Embryonic facial prominence (tissue), 1 donor: Measurements from ENCODE around the gene PREP.
A peak's percentile ranks its signal among the peaks of the same experiment; 100 is the strongest.
"Not testable (repeated sequence)": the region's sequence is repeated elsewhere in the genome, so short reads cannot be mapped to it uniquely, and the experiment has no call there.

Source experiments
- DNase-seq: peaks from one replicate; pipeline ENCODE4 v3.0.0-alpha.2; 2016; ENCODE audit errors: extremely low spot score

Gene PREP

DNA sequence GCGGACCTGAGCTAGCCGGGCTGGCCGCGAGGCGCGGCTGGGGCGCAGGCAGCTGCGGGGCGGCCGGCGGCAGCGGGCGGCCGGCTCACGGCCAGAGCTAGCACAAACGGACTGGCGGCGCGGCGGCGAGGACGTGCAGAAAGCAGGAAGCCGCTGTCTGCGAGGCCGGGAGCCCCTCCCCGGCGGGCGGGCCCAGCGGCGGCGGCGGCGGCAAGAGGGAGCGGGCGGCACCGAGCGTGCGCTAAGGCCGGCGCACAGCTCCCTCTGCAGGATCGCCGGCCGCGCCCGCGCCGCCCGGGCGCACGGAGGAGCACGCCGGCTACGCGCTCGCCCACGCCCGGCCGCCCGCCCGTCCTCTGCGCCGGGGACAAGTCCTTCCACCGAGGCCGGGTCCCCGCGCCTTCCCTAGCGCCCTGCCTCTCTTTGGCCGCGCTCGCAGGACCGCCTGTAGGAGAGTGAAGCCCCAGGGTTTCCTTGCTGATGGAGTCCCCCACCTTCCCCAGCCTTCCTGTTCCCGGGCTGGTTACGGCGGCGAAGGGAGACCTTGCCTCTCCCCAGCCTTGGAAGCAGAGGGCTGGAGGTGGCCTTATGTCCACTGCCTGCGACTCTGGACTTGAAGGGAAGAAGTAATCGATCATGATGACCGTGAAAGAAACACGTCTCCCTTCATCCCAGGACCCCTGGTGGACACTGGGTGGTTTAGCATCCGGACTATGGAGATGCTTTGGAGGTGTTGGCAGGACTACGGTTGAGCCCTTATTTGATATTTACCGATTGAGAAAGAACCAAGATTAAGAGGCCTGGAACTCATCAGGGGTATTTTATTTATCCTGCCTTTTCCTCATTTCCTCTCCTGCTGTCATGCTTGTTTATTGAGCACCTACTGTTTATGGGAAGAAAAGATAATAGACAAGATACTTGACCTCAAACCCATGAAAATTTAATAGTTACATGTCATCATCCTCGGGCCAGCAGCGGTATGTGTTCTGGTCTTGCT lies at the start of gene PREP:
Gene PREP, minus strand, starts transcription at position 144 of the 997 bp plus-strand sequence. CDS start 191 bp downstream, outside the sequence.
- DNase-seq: peak; percentile 68

- no peak for DNase-seq
Measured at GRCh38 chr6:105452376-105452775, 49.5 kb upstream of the PREP start.

GRCh38 chr6:105449756-105450390 lies 47.0 kb upstream of the PREP start:
- no peak for DNase-seq

- no peak for DNase-seq
Measured at GRCh38 chr6:105445481-105445880, 42.6 kb upstream of the PREP start.

DNA sequence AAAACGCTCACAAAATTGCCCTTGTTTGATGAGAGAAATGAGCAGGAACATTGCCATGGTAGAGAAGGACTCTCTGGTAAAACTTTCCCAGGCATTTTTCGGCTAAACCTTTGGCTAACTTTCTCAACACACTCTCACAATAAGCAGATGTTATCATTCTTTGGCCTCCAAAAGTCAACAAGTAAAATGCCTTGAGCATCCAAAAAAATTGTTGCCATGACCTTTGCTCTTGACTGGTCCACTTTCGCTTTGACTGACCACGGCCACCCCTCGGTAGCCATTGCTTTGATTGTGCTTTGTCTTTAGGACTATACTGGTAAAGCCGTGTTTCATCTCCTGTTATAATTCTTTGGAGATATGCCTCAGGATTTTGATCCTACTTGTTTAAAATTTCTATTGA lies 41.1 kb upstream of the PREP start:
- DNase-seq: no peak

DNA sequence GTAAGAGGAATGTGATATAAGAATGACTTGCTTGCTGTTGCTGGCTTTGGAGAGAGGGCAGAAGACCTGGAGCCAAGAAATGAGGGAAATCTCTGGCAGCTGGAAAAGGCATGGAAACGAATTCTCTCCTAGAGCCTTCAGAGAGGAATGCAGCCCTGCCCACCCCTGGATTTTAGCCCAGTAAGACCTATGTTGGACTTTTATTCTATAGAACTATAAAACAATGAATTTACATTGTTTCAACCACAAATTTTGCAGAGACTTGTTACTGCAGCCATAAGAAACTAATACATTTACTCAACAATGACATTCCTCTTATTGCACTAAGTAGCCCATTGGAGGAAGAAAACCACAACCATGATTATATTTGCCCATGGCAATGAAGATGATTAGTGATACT lies 39.5 kb upstream of the PREP start:
- no peak for DNase-seq

DNA sequence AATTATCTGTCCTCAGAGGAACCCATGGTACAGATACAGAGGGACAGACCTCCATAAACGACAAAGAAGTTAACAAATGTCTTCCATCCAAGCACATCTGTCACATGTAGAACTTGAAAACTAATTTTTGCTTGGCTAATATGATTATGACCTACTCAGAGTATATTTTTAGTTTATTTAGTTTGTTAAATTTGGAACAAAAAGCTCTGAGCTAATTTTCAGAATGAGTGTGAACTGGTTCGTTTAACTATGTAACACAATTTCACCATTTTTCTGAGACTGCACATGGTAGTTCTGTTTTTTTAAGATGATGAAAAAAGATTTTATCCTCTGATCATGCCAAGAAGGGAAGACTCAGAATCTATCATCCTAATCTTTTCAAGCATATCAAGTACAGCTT lies 34.4 kb upstream of the PREP start:
- DNase-seq: no peak

DNA sequence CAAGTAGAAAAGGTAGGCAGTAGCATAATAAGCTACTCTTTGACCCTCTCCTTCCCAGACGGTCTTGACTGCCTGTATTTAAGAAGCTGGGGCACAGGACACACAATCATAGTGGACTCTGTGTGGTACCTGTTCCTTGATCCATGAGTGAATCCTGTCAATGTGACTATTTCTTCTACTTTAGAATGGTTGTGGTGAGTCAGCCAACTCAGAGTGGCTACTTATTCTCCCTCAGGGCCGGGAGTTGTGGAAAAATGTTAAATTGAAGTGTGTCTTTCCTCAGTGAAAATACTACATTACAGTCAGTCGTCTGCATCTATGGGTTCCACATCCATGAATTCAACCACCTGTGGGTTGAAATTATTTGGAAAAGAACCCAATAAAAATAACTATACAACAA lies 30.8 kb upstream of the PREP start:
- DNase-seq: no peak

DNA sequence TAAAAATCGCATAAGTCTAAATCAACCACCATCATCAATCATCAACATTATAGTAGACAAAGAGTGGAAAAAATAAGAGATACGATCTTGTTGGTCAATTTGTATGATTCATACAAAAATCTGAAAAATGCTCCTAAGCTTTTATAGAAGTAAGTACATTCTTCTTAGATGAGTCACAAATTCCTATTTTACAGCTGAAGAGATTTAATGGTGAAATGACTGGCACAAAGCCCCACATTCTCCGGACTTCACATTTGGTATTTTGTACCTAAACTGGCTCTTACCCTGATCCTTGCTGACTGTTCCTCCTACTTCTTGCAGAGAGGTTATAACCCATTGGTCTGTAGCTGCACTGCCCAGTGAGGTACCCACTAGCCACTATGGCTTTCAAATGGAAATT lies 29.9 kb upstream of the PREP start:
- DNase-seq: no peak

- DNase-seq: no peak
Measured at GRCh38 chr6:105431226-105431625, 28.3 kb upstream of the PREP start.

DNA sequence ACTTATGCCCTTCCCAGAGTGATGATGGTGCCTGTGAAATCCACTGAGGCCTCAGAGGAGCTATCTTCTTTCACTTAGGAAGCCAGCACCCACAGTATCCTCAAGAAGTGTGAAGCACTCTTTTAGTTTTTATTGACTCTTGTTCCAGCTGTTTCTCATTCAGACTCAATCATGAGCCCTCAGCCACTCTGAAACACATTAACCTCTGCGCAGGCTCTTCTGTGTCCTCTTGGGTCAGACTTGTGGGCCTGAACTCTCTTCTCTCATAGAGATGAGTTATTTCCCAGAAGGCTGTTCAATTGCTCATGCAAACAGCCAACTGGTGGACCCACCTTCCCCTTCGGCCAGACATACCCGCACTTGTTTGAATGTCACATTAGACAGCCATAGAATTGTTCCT lies 27.8 kb upstream of the PREP start:
- no peak for DNase-seq

- no peak for DNase-seq
Measured at GRCh38 chr6:105429676-105430075, 26.8 kb upstream of the PREP start.

DNA sequence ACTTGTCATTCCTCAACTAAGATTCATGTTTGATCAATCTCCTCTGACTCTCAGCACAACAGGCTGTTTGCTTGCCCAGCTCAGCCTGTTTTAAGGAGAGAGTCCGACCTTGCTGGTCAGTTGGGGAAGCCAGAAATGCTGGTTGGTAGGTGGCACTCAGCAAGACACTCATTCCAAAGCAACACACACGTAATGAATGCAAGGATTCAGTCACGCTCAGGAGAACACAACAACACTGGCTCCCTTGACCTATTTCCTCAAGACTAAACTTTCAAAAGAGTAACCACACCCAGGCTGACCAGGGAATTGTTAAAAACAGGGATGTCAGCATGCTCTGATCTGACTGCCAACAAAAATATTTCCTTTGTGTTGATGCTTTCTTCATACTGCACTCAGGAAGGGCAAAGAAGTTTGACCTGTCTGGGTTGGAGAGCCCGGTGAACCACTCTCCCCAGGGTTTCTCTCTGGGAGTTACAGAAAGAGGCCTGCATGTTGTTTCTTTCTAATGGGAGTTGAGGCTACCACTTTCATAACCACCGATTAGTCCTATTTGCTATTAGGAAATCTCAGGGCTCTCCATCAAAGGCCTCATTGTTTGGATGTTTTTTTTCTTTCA lies 25.6 kb upstream of the PREP start:
- DNase-seq: no peak

DNA sequence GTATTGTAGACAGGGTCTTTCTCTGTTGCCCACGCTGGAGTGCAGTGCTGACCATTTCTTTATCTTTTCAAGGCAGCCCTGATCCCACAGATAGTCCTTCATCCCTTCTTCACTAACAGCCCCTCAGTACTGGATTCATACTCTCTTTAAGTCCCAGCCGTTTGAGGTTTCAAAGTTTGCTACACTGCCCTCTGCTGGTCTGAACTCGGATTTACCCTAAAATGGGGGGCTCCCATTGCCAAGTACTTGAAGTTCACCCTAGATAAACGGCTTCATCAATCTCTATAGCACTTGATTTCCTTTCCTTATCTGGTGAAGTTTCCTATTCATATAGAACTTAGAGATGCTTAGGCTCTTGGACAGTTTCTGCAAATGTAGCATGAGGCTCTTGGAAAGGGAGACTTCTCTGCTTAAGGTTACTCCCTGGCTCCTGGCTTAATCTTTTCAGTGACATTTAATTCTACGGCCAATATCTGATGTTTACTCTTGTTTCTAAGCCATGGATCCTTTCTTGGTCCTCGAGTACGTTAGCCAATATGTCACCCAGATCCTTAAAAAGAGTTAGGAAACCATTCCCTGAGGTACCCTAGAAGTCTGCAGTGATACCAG lies 21.4 kb upstream of the PREP start:
- DNase-seq: peak; percentile 19

GRCh38 chr6:105416971-105417370 lies 14.1 kb upstream of the PREP start:
- not testable (repeated sequence) for DNase-seq

- no peak for DNase-seq
Measured at GRCh38 chr6:105409734-105410133, 6.9 kb upstream of the PREP start.

DNA sequence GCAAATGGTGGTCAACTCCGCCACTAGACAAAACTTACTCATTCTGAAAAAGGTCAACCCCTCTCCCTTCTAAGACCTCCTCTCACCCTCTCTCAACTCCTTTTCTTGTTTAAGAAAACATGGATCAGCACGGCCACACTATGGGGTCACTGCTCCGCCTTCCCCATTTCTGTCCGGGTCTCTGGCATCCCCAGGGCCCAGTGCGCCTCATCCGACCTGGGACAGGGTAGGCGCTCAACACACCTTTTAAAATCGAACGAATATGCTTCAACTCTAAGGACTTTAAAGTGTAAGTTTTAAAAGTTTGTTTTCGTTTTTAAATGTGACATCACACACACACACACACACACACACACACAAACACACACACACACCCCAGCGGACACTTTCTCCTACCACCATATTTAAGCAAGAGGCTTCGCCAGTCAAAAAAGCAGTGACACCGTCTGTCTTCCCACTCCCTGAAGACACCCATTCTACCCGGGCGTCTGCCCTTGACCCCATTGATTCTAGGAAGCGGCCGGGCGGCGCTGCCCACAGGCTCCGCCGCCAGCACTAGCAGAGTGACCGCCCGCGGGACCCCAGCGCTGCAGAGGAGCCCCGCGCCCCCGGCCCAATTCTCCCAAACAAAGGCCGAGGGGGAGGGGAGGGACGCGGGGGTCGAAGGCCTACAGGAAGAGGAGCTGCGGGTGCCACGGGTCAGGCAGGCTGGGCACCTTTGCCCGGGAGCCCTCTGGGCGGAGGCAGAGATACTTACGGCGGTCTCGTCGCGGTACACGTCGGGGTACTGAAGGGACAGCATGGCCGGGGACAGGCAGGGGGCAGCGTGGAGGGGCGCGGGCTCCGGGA lies 568 bp downstream of the PREP start:
- DNase-seq: peak; percentile 34

GRCh38 chr6:105401247-105402089 lies 1.4 kb downstream of the PREP start:
- no peak for DNase-seq

DNA sequence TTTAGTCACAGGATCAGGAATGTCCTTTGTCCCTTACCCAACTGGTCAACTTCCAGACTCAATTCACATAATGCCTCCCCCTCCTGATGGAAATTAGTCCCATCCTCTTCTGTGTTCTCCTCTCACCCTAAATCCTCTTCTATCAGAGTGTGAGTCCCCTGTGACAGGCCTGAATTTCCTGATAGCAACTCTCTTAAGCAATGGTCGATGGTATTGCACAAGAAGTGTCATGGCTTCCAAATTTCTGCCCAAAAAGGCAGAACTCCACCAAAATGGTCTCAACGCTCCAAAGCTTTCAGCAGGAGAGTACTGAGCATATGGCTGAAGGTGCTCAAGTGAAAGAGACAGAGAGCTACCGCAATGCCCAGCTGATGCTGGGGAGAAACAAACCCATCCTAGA lies 2.4 kb downstream of the PREP start:
- no peak for DNase-seq

DNA sequence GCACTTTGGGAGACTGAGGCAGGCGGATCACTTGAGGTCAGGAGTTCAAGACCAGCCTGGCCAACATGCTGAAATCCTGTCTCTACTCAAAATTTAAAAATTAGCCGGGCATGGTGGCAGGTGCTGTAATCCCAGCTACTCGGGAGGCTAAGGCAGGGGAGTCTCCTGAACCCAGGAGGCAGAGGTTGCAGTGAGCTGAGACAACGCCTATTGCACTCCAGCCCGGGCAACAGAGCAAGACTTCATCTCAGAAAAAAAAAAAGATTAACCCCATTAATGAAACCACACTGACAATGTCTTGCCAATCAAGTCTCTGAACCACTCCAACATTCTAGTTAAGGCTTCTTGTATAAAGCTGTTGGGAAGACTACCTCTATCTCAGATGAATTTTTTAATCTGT lies 4.0 kb downstream of the PREP start:
- no peak for DNase-seq
